K562 (cell line): ENCODE data around the gene COQ8B. TPM values are rescaled to one million over a fixed set of nuclear protein-coding genes. Genes with fewer than 3 reads are reported as not detected.

Experiments
- BACH1 ChIP-seq: fragments of 200-800 bp; sonication (Bioruptor generic); IDR thresholded peaks from 2 replicates; pipeline ENCODE4 v1.6.1; 2016; ENCODE audit warnings: missing genetic modification characterization, missing compliant biosample characterization
- CBFA2T3 ChIP-seq: fragments of 450-650 bp; IDR thresholded peaks from 2 replicates; pipeline ENCODE4 v1.6.1; 2017
- EHMT2 ChIP-seq: fragments of 450-650 bp; IDR thresholded peaks from 2 replicates; pipeline ENCODE4 v1.6.1; 2018; ENCODE audit warnings: antibody characterized with exemption
- ETS2 ChIP-seq: IDR thresholded peaks from 2 replicates; pipeline ENCODE4 v1.6.1; 2016; ENCODE audit warnings: borderline replicate concordance, missing genetic modification characterization, mild to moderate bottlenecking, moderate library complexity, missing compliant biosample characterization; ENCODE audit not compliant: poor library complexity, severe bottlenecking
- FOSL1 ChIP-seq: fragments of 200-800 bp; sonication (Bioruptor generic); conservative IDR thresholded peaks from 2 replicates; pipeline ENCODE4 v1.6.1; 2016; ENCODE audit warnings: missing genetic modification characterization, missing compliant biosample characterization
- GATAD2B ChIP-seq: fragments of 450-650 bp; IDR thresholded peaks from 2 replicates; pipeline ENCODE4 v1.6.1; 2017; ENCODE audit warnings: mild to moderate bottlenecking, borderline replicate concordance
- HMG20B ChIP-seq: fragments of 250-450 bp; sonication (Bioruptor Pico); IDR thresholded peaks from 2 replicates; pipeline ENCODE4 v1.5.0; 2021; ENCODE audit warnings: mild to moderate bottlenecking
- HNRNPH1 ChIP-seq: fragments of 200-400 bp; formaldehyde crosslinking; optimal IDR thresholded peaks from 2 replicates; pipeline ENCODE3; 2017; ENCODE audit warnings: low read depth, mild to moderate bottlenecking, low read length, moderate library complexity
- MAFK ChIP-seq: IDR thresholded peaks from 2 replicates; pipeline ENCODE4 v1.6.1; 2011; ENCODE audit warnings: low read length, improper control_type of control experiment
- PHF8 ChIP-seq: fragments of 200-600 bp; sonication (generic); IDR thresholded peaks from 2 replicates; pipeline ENCODE4 v1.6.1; 2012; ENCODE audit warnings: mixed run types, mild to moderate bottlenecking, inconsistent platforms, low read length, moderate library complexity, borderline replicate concordance
- SIX5 ChIP-seq, 2 experiments: IDR thresholded peaks; 2 replicates each; pipeline ENCODE4 v1.6.1; 2011; ENCODE audit warnings: low read length in 2 of 2, borderline replicate concordance in 1 of 2, low read depth in 1 of 2, mild to moderate bottlenecking in 1 of 2, moderate library complexity in 1 of 2; ENCODE audit not compliant: insufficient read depth in 1 of 2
- TAF15 ChIP-seq: fragments of 200-400 bp; formaldehyde crosslinking; IDR thresholded peaks from 2 replicates; pipeline ENCODE4 v1.6.1; 2017; ENCODE audit warnings: mild to moderate bottlenecking, low read depth, low read length, moderate library complexity
- ZC3H8 ChIP-seq: fragments of 450-650 bp; IDR thresholded peaks from 2 replicates; pipeline ENCODE4 v1.6.1; 2017
- polyA plus RNA-seq, 8 experiments: library from polyadenylated mRNA; depleted of rRNA in 4 of 8; stranded (reverse) in 5 of 8; unstranded in 3 of 8; fragments of >200 nt; fragmentation: Nextera tagmentation in 2 of 8; fragmentation: Illumina TruSeq in 1 of 8; extraction: Ambion mirVana in 2 of 8; extraction: Trizol in 1 of 8; gene quantifications; 2 replicates each; pipeline versions ENCODE4 v1.2.1 to v1.2.3, GENCODE V29; 2011 to 2014; ENCODE audit warnings: inconsistent platforms in 1 of 8, missing spikeins in 1 of 8
- total RNA-seq, 7 experiments: library from RNA; depleted of rRNA in 6 of 7; stranded (reverse); fragments of >200 nt in 6 of 7; fragmentation: Illumina TruSeq in 2 of 7; extraction: Trizol in 2 of 7; gene quantifications; 2 replicates each; pipeline versions ENCODE4 v1.2.1 to v1.2.3, GENCODE V29; 2011 to 2021; ENCODE audit warnings: low replicate concordance in 1 of 7
- TF ChIP-seq, protein P1 (sequence below): fragments of 450-650 bp; formaldehyde crosslinking; conservative IDR thresholded peaks from 2 replicates; pipeline ENCODE4 v1.4.0; 2022; ENCODE audit warnings: mild to moderate bottlenecking, missing genetic modification characterization
- TF ChIP-seq, protein P2 (sequence below): fragments of 250-450 bp; sonication (Bioruptor Pico); IDR thresholded peaks from 2 replicates; pipeline ENCODE4 v1.5.1; 2021; ENCODE audit warnings: mild to moderate bottlenecking
- TF ChIP-seq, protein P3 (sequence below): IDR thresholded peaks from 3 replicates; pipeline ENCODE4 v1.6.1; 2011; ENCODE audit warnings: borderline replicate concordance, mild to moderate bottlenecking; ENCODE audit not compliant: insufficient read length, insufficient read depth
- TF ChIP-seq, protein P4 (sequence below): sonication (generic); formaldehyde crosslinking; IDR thresholded peaks from 2 replicates; pipeline ENCODE4 v1.8.1; 2023; ENCODE audit warnings: mild to moderate bottlenecking, missing genetic modification reagents
- TF ChIP-seq, protein P5 (sequence below): IDR thresholded peaks from 2 replicates; pipeline ENCODE4 v1.6.1; 2011; ENCODE audit warnings: borderline replicate concordance, low read depth, mild to moderate bottlenecking, moderate library complexity, low read length; ENCODE audit not compliant: insufficient read depth, poor library complexity, severe bottlenecking

The COQ8B gene
- total and polyA plus RNA-seq, 9 of the 15 experiments (the other 6 are each of a cell fraction or from before 2014, with no cell fraction given) = 0.41 to 32.3 (median 12.9) TPM

DNA sequence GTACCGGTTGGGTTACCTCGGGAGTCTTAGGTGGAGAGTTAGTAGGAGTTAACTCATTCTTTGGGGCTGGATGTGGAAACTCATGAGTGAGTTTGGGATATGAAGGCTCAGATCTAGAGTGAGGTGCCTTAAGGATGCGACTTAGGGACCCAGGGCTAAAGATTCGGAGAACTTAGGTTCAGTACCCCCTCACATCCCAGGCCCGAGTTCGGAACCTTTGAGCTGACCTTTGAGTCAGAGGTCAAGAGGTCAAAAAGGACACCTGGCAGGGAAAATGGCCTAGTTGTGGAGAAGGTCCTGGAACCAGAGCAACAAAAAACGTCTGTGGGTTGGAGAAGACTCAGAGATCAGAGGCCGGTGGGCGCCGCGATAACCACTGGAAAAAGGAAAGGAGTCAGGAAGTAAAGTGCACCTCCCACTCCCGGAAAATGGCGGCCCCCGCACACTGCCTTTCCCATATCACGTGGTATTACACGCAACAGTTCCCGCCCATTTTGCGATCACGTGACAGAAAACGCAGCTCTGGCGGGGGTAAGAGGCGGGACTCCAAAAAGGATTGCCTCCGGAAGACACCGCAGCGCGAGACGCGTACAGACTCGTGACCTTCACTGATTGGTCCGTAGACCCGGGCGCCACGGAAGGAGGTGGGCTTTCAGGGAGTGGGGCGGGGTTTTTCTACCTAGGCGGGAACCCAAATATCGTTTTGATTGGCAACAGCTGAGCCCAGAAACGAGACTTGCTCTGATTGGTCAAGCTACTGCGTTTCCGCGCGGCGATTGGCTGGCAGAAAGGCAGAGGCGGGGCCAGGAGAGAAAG lies 33.6 kb upstream of the COQ8B start, which contains the start of gene ACTMAP (continued):
- TF ChIP-seq, protein P1, sequence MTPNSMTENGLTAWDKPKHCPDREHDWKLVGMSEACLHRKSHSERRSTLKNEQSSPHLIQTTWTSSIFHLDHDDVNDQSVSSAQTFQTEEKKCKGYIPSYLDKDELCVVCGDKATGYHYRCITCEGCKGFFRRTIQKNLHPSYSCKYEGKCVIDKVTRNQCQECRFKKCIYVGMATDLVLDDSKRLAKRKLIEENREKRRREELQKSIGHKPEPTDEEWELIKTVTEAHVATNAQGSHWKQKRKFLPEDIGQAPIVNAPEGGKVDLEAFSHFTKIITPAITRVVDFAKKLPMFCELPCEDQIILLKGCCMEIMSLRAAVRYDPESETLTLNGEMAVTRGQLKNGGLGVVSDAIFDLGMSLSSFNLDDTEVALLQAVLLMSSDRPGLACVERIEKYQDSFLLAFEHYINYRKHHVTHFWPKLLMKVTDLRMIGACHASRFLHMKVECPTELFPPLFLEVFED (CRISPR knock-in tag) = peak; percentile 64
- no peak for TF ChIP-seq HNRNPH1
- TF ChIP-seq BACH1 = 0 out of 2 replicates have a peak, but pooled peaks have one; percentile 61
- TF ChIP-seq, protein P2, sequence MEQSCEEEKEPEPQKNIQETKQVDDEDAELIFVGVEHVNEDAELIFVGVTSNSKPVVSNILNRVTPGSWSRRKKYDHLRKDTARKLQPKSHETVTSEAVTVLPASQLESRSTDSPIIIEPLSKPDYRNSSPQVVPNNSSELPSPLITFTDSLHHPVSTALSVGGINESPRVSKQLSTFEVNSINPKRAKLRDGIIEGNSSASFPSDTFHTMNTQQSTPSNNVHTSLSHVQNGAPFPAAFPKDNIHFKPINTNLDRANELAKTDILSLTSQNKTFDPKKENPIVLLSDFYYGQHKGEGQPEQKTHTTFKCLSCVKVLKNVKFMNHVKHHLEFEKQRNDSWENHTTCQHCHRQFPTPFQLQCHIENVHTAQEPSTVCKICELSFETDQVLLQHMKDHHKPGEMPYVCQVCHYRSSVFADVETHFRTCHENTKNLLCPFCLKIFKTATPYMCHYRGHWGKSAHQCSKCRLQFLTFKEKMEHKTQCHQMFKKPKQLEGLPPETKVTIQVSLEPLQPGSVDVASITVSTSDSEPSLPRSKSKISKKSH = no peak
- TF ChIP-seq, protein P3, sequence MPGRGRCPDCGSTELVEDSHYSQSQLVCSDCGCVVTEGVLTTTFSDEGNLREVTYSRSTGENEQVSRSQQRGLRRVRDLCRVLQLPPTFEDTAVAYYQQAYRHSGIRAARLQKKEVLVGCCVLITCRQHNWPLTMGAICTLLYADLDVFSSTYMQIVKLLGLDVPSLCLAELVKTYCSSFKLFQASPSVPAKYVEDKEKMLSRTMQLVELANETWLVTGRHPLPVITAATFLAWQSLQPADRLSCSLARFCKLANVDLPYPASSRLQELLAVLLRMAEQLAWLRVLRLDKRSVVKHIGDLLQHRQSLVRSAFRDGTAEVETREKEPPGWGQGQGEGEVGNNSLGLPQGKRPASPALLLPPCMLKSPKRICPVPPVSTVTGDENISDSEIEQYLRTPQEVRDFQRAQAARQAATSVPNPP = no peak
- TF ChIP-seq FOSL1 (tag) = peak; percentile 75
- TF ChIP-seq SIX5 (IDR thresholded peaks at IDR 0.05; ENCODE audit: borderline replicate concordance in 1 of 2, insufficient read depth in 1 of 2, low read depth in 1 of 2, low read length in 2 of 2) = no peak
- no peak for TF ChIP-seq ETS2 (tag)
- no peak for TF ChIP-seq ZC3H8
- TF ChIP-seq TAF15 = no peak
- peak; percentile 43; the same call in 1 of the 2 replicates for TF ChIP-seq PHF8
- TF ChIP-seq MAFK = no peak
- no peak for TF ChIP-seq HMG20B (CRISPR knock-in tag)
- TF ChIP-seq CBFA2T3 = peak; percentile 52
- TF ChIP-seq, protein P4, sequence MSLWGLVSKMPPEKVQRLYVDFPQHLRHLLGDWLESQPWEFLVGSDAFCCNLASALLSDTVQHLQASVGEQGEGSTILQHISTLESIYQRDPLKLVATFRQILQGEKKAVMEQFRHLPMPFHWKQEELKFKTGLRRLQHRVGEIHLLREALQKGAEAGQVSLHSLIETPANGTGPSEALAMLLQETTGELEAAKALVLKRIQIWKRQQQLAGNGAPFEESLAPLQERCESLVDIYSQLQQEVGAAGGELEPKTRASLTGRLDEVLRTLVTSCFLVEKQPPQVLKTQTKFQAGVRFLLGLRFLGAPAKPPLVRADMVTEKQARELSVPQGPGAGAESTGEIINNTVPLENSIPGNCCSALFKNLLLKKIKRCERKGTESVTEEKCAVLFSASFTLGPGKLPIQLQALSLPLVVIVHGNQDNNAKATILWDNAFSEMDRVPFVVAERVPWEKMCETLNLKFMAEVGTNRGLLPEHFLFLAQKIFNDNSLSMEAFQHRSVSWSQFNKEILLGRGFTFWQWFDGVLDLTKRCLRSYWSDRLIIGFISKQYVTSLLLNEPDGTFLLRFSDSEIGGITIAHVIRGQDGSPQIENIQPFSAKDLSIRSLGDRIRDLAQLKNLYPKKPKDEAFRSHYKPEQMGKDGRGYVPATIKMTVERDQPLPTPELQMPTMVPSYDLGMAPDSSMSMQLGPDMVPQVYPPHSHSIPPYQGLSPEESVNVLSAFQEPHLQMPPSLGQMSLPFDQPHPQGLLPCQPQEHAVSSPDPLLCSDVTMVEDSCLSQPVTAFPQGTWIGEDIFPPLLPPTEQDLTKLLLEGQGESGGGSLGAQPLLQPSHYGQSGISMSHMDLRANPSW (CRISPR knock-in tag) = no peak
- TF ChIP-seq EHMT2 = no peak; the same call in 1 of the 2 replicates
- TF ChIP-seq, protein P5, sequence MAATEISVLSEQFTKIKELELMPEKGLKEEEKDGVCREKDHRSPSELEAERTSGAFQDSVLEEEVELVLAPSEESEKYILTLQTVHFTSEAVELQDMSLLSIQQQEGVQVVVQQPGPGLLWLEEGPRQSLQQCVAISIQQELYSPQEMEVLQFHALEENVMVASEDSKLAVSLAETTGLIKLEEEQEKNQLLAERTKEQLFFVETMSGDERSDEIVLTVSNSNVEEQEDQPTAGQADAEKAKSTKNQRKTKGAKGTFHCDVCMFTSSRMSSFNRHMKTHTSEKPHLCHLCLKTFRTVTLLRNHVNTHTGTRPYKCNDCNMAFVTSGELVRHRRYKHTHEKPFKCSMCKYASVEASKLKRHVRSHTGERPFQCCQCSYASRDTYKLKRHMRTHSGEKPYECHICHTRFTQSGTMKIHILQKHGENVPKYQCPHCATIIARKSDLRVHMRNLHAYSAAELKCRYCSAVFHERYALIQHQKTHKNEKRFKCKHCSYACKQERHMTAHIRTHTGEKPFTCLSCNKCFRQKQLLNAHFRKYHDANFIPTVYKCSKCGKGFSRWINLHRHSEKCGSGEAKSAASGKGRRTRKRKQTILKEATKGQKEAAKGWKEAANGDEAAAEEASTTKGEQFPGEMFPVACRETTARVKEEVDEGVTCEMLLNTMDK = no peak
- TF ChIP-seq GATAD2B = no peak
